WERI-Rb-1 (cell line): Measurements from ENCODE around the gene OAF.

Experiments used
- DNase-seq: peaks from one replicate; pipeline ENCODE4 v3.0.0-alpha.2; 2020
- H3K27ac ChIP-seq: fragments of 250-450 bp; sonication (Bioruptor Pico); 2 replicates; pipeline ENCODE4 v1.5.1; 2020; ENCODE audit warnings: mild to moderate bottlenecking, moderate library complexity
- H3K27me3 ChIP-seq: fragments of 250-450 bp; sonication (Bioruptor Pico); 2 replicates; pipeline ENCODE4 v1.5.1; 2021; ENCODE audit warnings: mild to moderate bottlenecking, low read depth, moderate library complexity; ENCODE audit not compliant: insufficient read depth, severe bottlenecking
- H3K36me3 ChIP-seq: fragments of 250-450 bp; sonication (Bioruptor Pico); 2 replicates; pipeline ENCODE4 v1.5.1; 2020; ENCODE audit warnings: mild to moderate bottlenecking, moderate library complexity
- H3K4me3 ChIP-seq: 2 replicates; pipeline ENCODE4 v1.5.1; 2011; ENCODE audit warnings: low read depth, mild to moderate bottlenecking, control low read depth, low read length
- H3K9me3 ChIP-seq: fragments of 250-450 bp; sonication (Bioruptor Pico); 2 replicates; pipeline ENCODE4 v1.5.1; 2021; ENCODE audit warnings: mild to moderate bottlenecking, moderate library complexity; ENCODE audit not compliant: severe bottlenecking
- CTCF ChIP-seq: IDR thresholded peaks from 2 replicates; pipeline ENCODE4 v1.5.1; 2011; ENCODE audit warnings: low read depth, mild to moderate bottlenecking, control low read depth, inconsistent platforms, low read length

Gene OAF

GRCh38 chr11:120256779-120257178, 45.9 kb downstream of the OAF start:
- no peak for TF ChIP-seq CTCF
- Histone ChIP-seq H3K36me3 (no peaks in the 10 kb centered on the region), H3K27ac (no peak overlapping the region; the same call in 1 of the 2 replicates), H3K9me3 (no peaks in the 10 kb centered on the region), H3K4me3 (no peak overlapping the region), H3K27me3 (no peaks in the 10 kb centered on the region)
- DNase-seq, result no peak

- TF ChIP-seq CTCF, result no peak
- Histone ChIP-seq H3K36me3 (no peaks in the 10 kb centered on the region), H3K9me3 (no peaks in the 10 kb centered on the region), H3K4me3 (no peak overlapping the region), H3K27ac (no peak overlapping the region), H3K27me3 (no peaks in the 10 kb centered on the region)
- DNase-seq, result no peak
Observed at GRCh38 chr11:120257346-120257745, 46.5 kb downstream of the OAF start.

GRCh38 chr11:120258661-120259060, 47.8 kb downstream of the OAF start:
- no peak overlapping the region for H3K4me3 ChIP-seq
- H3K27me3 ChIP-seq, result no peaks in the 10 kb centered on the region
- no peaks in the 10 kb centered on the region for H3K9me3 ChIP-seq
- H3K27ac ChIP-seq, result no peak overlapping the region
- TF ChIP-seq CTCF, result peak; percentile 44
- no peaks in the 10 kb centered on the region for H3K36me3 ChIP-seq
- no peak for DNase-seq

GRCh38 chr11:120259241-120259640, 48.4 kb downstream of the OAF start:
- no peak for DNase-seq
- Histone ChIP-seq H3K36me3 (no peaks in the 10 kb centered on the region), H3K4me3 (no peak overlapping the region), H3K9me3 (no peaks in the 10 kb centered on the region), H3K27me3 (no peaks in the 10 kb centered on the region), H3K27ac (no peak overlapping the region)
- no peak for TF ChIP-seq CTCF

GRCh38 chr11:120259988-120260565, 49.2 kb downstream of the OAF start:
- no peak overlapping the region for H3K27ac ChIP-seq
- H3K27me3 ChIP-seq, result no peaks in the 10 kb centered on the region

More at GRCh38 chr11:120259988-120260565, 49.2 kb downstream of the OAF start:
- DNase-seq, result no peak
- Histone ChIP-seq H3K9me3 (no peaks in the 10 kb centered on the region), H3K4me3 (no peak overlapping the region), H3K36me3 (no peaks in the 10 kb centered on the region)
- TF ChIP-seq CTCF, result no peak
